T-cell (primary cell): ENCODE data around the gene RRP8. TPM values are rescaled to one million over a fixed set of nuclear protein-coding genes. Genes with fewer than 3 reads are reported as not detected.

Experiments used
- ATAC-seq, 4 experiments: fragments of 200-7000 bp in 3 of 4; fragments of 150-1000 bp in 1 of 4; cut with Tn5 transposase; replicated peaks in 1 of 4; 1 replicate in 3 of 4; 2 replicates in 1 of 4; pipeline ENCODE4 v1.10.0; 2021; ENCODE audit warnings: moderate library complexity in 3 of 4, mild to moderate bottlenecking in 2 of 4, moderate number of reproducible peaks in 1 of 4
- CTCF ChIA-PET, 2 donors: fragments of 300-600 bp; sonication (Branson Sonifier 250); formaldehyde crosslinking; loops; one replicate each; lab custom pipeline; 2022; ENCODE audit warnings: antibody characterized with exemption in 2 of 2; lab: Charles Lee
- POLR2A ChIA-PET, 2 donors: fragments of 300-600 bp; sonication (Branson Sonifier 250); formaldehyde crosslinking; loops; one replicate each; lab custom pipeline; 2022; ENCODE audit warnings: antibody characterized with exemption in 2 of 2; lab: Charles Lee
- DNase-seq, 35 experiments: peaks; one replicate each; pipeline versions ENCODE4 v3.0.0 to v3.0.0-alpha.2; 2013 to 2023
- H3K27ac ChIP-seq: one replicate; pipeline ENCODE4 v1.5.1; 2013; ENCODE audit warnings: low read length
- H3K27me3 ChIP-seq, 2 experiments: replicated peaks in 1 of 2; 1 replicate in 1 of 2; 2 replicates in 1 of 2; pipeline versions ENCODE4 v1.6.1 to v1.7.0; 2013; ENCODE audit warnings: low read length in 1 of 2, mixed read lengths in 1 of 2; ENCODE audit not compliant: control insufficient read depth in 2 of 2, insufficient read depth in 2 of 2; ENCODE audit errors: extremely low read depth in 1 of 2
- H3K36me3 ChIP-seq, 2 donors: 1 replicate in 1 of 2; 2 replicates in 1 of 2; pipeline versions ENCODE4 v1.6.1 to v1.7.0; 2013; ENCODE audit warnings: low read length in 1 of 2; ENCODE audit not compliant: control insufficient read depth in 2 of 2, insufficient read depth in 1 of 2; ENCODE audit errors: extremely low read depth in 1 of 2
- H3K4me1 ChIP-seq, 2 experiments: 1 replicate in 1 of 2; 2 replicates in 1 of 2; pipeline versions ENCODE4 v1.6.1 to v1.7.0; 2013; ENCODE audit warnings: low read length in 2 of 2, mixed read lengths in 1 of 2; ENCODE audit not compliant: insufficient read depth in 2 of 2, control insufficient read depth in 1 of 2; ENCODE audit errors: extremely low read depth in 1 of 2
- H3K4me3 ChIP-seq, 2 donors: 1 replicate in 1 of 2; 2 replicates in 1 of 2; pipeline versions ENCODE4 v1.5.1 to v1.7.0; 2013; ENCODE audit warnings: mild to moderate bottlenecking in 2 of 2, low read length in 1 of 2, moderate library complexity in 1 of 2; ENCODE audit not compliant: control insufficient read depth in 1 of 2; ENCODE audit errors: extremely low read depth in 1 of 2
- H3K9me3 ChIP-seq: 2 replicates; pipeline ENCODE4 v1.7.0; 2013
- H3K27ac Mint-ChIP-seq, 2 donors: one replicate each; pipeline ENCODE4 v1.8.0; 2020 to 2021; ENCODE audit warnings: mild to moderate bottlenecking in 2 of 2, mixed read lengths in 2 of 2
- H3K27me3 Mint-ChIP-seq, 2 donors: one replicate each; pipeline ENCODE4 v1.8.0; 2021 to 2022; ENCODE audit warnings: mixed read lengths in 2 of 2
- H3K36me3 Mint-ChIP-seq: one replicate; pipeline ENCODE4 v1.8.0; 2021; ENCODE audit warnings: mixed read lengths
- H3K4me1 Mint-ChIP-seq, 3 donors: one replicate each; pipeline ENCODE4 v1.8.0; 2020 to 2022; ENCODE audit warnings: mixed read lengths in 3 of 3, mild to moderate bottlenecking in 1 of 3
- H3K4me3 Mint-ChIP-seq, 3 donors: one replicate each; pipeline ENCODE4 v1.8.0; 2020 to 2022; ENCODE audit warnings: mild to moderate bottlenecking in 3 of 3, mixed read lengths in 3 of 3, moderate library complexity in 3 of 3
- H3K9me3 Mint-ChIP-seq, 3 donors: one replicate each; pipeline ENCODE4 v1.8.0; 2020 to 2022; ENCODE audit warnings: mixed read lengths in 3 of 3
- WGBS: methylation state at CpG from one replicate; pipeline ENCODE4 v1.1.5; 2013; ENCODE audit warnings: missing lambda C conversion rate; ENCODE audit not compliant: insufficient coverage; 5-methylcytosine and 5-hydroxymethylcytosine counted together
- total RNA-seq, 35 experiments: library from RNA in 6 of 35; stranded (reverse) in 6 of 35; fragments of 120-200 nt in 1 of 35; gene quantifications; one replicate each; pipeline versions ENCODE4 v1.2.1 to v1.2.4 and lab custom pipeline; 2013 to 2026

RRP8 gene
- total RNA-seq, 5 donors from 2014 or later (not counting 1 experiment from before 2014, with no cell fraction given): 24.5 to 35.5 (median 32.2) TPM

GRCh38 chr11:6587360-6587953, 16.0 kb downstream of the RRP8 start:
- DNase-seq (no peak), ATAC-seq (no peak)
- H3K36me3 ChIP-seq: peaks cover 9 to 10% of the 10 kb centered on the region in 2 donors
- no peak overlapping the region for H3K4me3 Mint-ChIP-seq
- H3K9me3 ChIP-seq: peaks cover 7% of the 10 kb centered on the region
- H3K27ac ChIP-seq: no peak overlapping the region
- 98% methylated on average over 4 of the region's 11 CpGs for WGBS
- H3K4me1 Mint-ChIP-seq: peaks cover 0 to 2% (median 0%) of the 10 kb centered on the region in 3 donors
- no peak overlapping the region for H3K4me3 ChIP-seq
- peaks cover 39% of the 10 kb centered on the region for H3K36me3 Mint-ChIP-seq
- H3K27me3 ChIP-seq: no peaks in the 10 kb centered on the region
- CTCF ChIA-PET: interaction anchor here in 1 of 2 donors (0.5 to 0.8 kb wide), 2 partner anchors 9 to 115 kb away, joined by 3 to 4 read pairs; no protein-coding TSS in a partner anchor
- no peaks in the 10 kb centered on the region for H3K4me1 ChIP-seq
- no peaks in the 10 kb centered on the region for H3K27me3 Mint-ChIP-seq
- no peak overlapping the region for H3K27ac Mint-ChIP-seq
- peaks cover 0 to 24% (median 20%) of the 10 kb centered on the region in 3 donors for H3K9me3 Mint-ChIP-seq
- POLR2A ChIA-PET: no interaction called here

DNA sequence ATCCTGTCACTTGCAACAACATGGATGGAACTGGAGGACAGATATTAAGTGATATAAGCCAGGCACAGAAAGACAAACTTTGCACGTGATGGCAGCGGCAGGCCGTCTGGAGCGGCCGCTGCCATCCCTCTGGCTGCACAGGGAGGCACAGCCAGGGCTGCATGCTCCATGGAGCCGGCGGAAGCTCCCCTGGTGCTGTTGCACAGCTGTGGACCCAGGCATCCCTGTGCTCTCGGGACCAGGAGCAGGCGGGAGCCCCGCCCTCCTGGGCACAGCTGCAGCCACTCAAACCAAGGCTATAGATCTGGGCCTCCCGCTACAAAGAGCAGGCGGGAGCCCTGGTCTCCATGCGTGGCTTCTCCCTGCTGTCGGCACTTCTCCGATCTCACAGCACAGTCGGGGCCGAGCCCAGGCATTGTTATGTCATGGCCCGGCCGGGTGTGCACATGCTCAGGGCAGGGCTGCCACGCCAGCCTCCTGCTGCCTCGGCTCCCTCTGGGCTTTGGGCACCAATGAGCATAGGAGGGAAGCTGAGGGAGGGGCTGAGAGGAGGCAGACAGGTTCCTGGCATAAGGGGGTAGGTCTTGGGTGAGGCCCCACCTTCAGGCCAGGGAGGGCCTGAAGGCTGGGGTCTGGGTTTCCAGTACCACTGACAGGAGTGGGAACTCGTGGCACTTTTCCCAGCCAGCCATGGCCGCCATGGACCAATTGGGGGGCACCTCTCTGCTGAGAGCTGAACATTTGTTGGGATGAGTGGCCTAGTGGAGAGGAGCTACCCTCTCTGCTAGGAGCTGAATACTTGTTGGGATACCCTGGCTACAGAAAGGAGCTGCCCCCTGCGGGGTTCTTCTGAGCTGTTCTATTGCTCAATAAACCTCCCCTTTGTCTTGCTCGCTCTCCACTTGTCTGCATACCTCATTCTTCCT, 16.7 kb downstream of the RRP8 start:
- CTCF ChIA-PET: interaction anchor here in 1 of 2 donors (0.8 kb wide), 1 partner anchor 8 kb away, joined by 3 read pairs; no protein-coding TSS in a partner anchor
- no peaks in the 10 kb centered on the region for H3K4me1 ChIP-seq
- no peak overlapping the region for H3K27ac ChIP-seq
- DNase-seq (no peak), ATAC-seq (no peak)
- Mint-ChIP-seq H3K4me1 (no peaks in the 10 kb centered on the region), H3K27me3 (no peaks in the 10 kb centered on the region), H3K4me3 (no peak overlapping the region), H3K27ac (no peak overlapping the region), H3K9me3 (peaks cover 0 to 29% (median 20%) of the 10 kb centered on the region in 3 donors), H3K36me3 (peaks cover 41% of the 10 kb centered on the region)
- 97% methylated on average over 24 of the region's 25 CpGs for WGBS
- peaks cover 2 to 4% of the 10 kb centered on the region in 2 donors for H3K36me3 ChIP-seq
- H3K27me3 ChIP-seq: no peaks in the 10 kb centered on the region
- peaks cover 7% of the 10 kb centered on the region for H3K9me3 ChIP-seq
- POLR2A ChIA-PET: no interaction called here
- no peak overlapping the region for H3K4me3 ChIP-seq

GRCh38 chr11:6584528-6584927, 18.9 kb downstream of the RRP8 start:
- Histone ChIP-seq H3K4me1 (no peaks in the 10 kb centered on the region), H3K27ac (no peak overlapping the region), H3K27me3 (no peaks in the 10 kb centered on the region), H3K36me3 (peaks cover 0 to 4% of the 10 kb centered on the region in 2 donors), H3K9me3 (peaks cover 7% of the 10 kb centered on the region), H3K4me3 (no peak overlapping the region)
- POLR2A ChIA-PET: interaction anchor here in 1 of 2 donors (0.8 kb wide), 1 partner anchor 746 kb away, joined by 5 read pairs; no protein-coding TSS in a partner anchor
- no peaks in the 10 kb centered on the region for H3K27me3 Mint-ChIP-seq
- no peak overlapping the region for H3K27ac Mint-ChIP-seq
- no peak overlapping the region for H3K4me3 Mint-ChIP-seq
- H3K4me1 Mint-ChIP-seq: no peaks in the 10 kb centered on the region
- H3K9me3 Mint-ChIP-seq: peaks cover 0 to 29% (median 20%) of the 10 kb centered on the region in 3 donors
- DNase-seq (no peak), ATAC-seq (no peak)
- WGBS: 100% methylated on average over 1 of the region's 4 CpGs
- peaks cover 45% of the 10 kb centered on the region for H3K36me3 Mint-ChIP-seq
- CTCF ChIA-PET: interaction anchor here in 1 of 2 donors (0.7 to 1.7 kb wide), 2 partner anchors 205 to 1983 kb away, joined by 3 read pairs; no protein-coding TSS in a partner anchor

DNA sequence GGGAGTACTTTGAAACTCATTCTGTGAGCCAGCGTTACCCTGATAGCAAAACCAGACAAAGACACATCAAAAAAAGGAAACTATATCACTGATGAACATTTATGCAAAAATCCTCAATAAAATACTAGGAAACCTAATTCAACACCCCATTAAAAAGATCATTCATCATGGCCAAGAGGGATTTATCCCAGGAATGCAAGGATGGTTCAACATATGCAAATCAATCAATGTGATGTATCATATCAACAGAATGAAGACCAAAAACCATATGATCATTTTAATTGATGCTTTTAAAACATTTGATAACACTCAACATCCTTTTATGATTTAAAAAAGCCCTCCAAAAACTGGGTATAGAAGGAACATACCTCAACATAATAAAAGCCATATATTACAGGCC, 19.8 kb downstream of the RRP8 start:
- CTCF ChIA-PET: interaction anchor here in 1 of 2 donors (0.6 kb wide), 1 partner anchor 154 kb away, joined by 9 read pairs; no protein-coding TSS in a partner anchor

DNA sequence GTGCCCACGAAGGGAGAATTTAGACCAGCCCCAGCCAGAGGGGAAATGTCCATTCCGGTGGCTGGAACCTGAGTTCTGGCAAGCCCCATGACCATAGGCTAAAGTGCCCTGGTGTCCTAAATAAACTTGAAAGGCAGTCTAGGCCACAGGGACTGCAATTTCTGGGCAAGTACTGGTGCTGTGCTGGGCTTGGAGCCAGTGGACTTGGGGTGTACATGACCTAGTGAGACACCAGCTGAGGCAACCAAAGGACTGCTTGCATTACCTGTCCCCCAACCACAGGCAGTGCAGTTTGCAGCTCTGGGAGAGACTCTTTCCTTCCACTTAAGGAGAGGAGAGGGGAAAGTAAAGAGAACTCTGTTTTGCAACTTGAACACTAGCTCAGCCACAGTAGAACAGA, 23.7 kb downstream of the RRP8 start:
- peaks cover 7% of the 10 kb centered on the region for H3K9me3 ChIP-seq
- no peaks in the 10 kb centered on the region for H3K4me1 ChIP-seq
- no peak for DNase-seq
- ChIA-PET CTCF (no interaction called here), POLR2A (no interaction called here)
- no peaks in the 10 kb centered on the region for H3K27me3 ChIP-seq
- H3K36me3 ChIP-seq: no peaks in the 10 kb centered on the region
- Mint-ChIP-seq H3K4me3 (no peak overlapping the region), H3K9me3 (peaks cover 0 to 25% (median 18%) of the 10 kb centered on the region in 3 donors), H3K27ac (no peak overlapping the region), H3K4me1 (peaks cover 0 to 7% (median 0%) of the 10 kb centered on the region in 3 donors), H3K27me3 (no peaks in the 10 kb centered on the region), H3K36me3 (peaks cover 35% of the 10 kb centered on the region)
- no peak for ATAC-seq
- no CpG with 5 or more reads among the region's 2 CpGs for WGBS
- H3K27ac ChIP-seq: no peak overlapping the region
- no peak overlapping the region for H3K4me3 ChIP-seq

More for the DNA sequence above, 19.8 kb downstream of the RRP8 start:
- Histone ChIP-seq H3K9me3 (peaks cover 7% of the 10 kb centered on the region), H3K27ac (no peak overlapping the region), H3K4me1 (no peaks in the 10 kb centered on the region), H3K4me3 (no peak overlapping the region), H3K27me3 (no peaks in the 10 kb centered on the region), H3K36me3 (peaks cover 0 to 4% of the 10 kb centered on the region in 2 donors)
- no CpG with 5 or more reads among the region's 1 CpG for WGBS
- Mint-ChIP-seq H3K36me3 (peaks cover 45% of the 10 kb centered on the region), H3K27me3 (no peaks in the 10 kb centered on the region), H3K27ac (no peak overlapping the region), H3K4me1 (no peaks in the 10 kb centered on the region), H3K4me3 (no peak overlapping the region), H3K9me3 (peaks cover 0 to 29% (median 20%) of the 10 kb centered on the region in 3 donors)
- POLR2A ChIA-PET: interaction anchor here in 1 of 2 donors (0.6 kb wide), 1 partner anchor 58 kb away, joined by 6 read pairs; no protein-coding TSS in a partner anchor
- DNase-seq (no peak), ATAC-seq (no peak)

GRCh38 chr11:6578134-6578533, 25.3 kb downstream of the RRP8 start:
- H3K36me3 Mint-ChIP-seq: peaks cover 22% of the 10 kb centered on the region
- POLR2A ChIA-PET: no interaction called here
- no peak overlapping the region for H3K4me3 Mint-ChIP-seq
- ATAC-seq (no peak), DNase-seq (no peak)
- CTCF ChIA-PET: interaction anchor here (0.7 to 1.0 kb wide), 2 partner anchors 9 to 215 kb away, joined by 3 read pairs; no protein-coding TSS in a partner anchor
- Histone ChIP-seq H3K9me3 (peaks cover under 1% of the 10 kb centered on the region), H3K36me3 (no peaks in the 10 kb centered on the region), H3K4me1 (no peaks in the 10 kb centered on the region), H3K4me3 (no peak overlapping the region), H3K27me3 (no peaks in the 10 kb centered on the region), H3K27ac (no peak overlapping the region)
- H3K4me1 Mint-ChIP-seq: peaks cover 0 to 7% (median 0%) of the 10 kb centered on the region in 3 donors
- no CpG with 5 or more reads among the region's 1 CpG for whole genome bisulfite sequencing
- no peak overlapping the region for H3K27ac Mint-ChIP-seq
- peaks cover 0 to 10% (median 4%) of the 10 kb centered on the region in 3 donors for H3K9me3 Mint-ChIP-seq
- H3K27me3 Mint-ChIP-seq: no peaks in the 10 kb centered on the region
